Smooth muscle cell (in vitro differentiated cells): Measurements from ENCODE around the gene METAP2. TPM values are rescaled to one million over a fixed set of nuclear protein-coding genes. Genes with fewer than 3 reads are reported as not detected.
"Not testable (repeated sequence)": the region's sequence is repeated elsewhere in the genome, so short reads cannot be mapped to it uniquely, and the experiment has no call there.

ENCODE experiments used
- DNase-seq: peaks from one replicate; lab custom pipeline; 2025; ENCODE audit not compliant: unreplicated experiment; lab: John Stamatoyannopoulos, UW
- H2AFZ ChIP-seq: fragments of 200-600 bp; sonication (generic); 2 replicates; pipeline ENCODE4 v1.6.0; 2016; ENCODE audit warnings: antibody characterized with exemption, low read depth, mild to moderate bottlenecking
- H3F3A ChIP-seq: fragments of 200-600 bp; sonication (generic); 2 replicates; pipeline ENCODE4 v1.6.0; 2017; ENCODE audit warnings: antibody characterized with exemption, low read depth
- H3K27ac ChIP-seq: fragments of 200-600 bp; sonication (generic); 2 replicates; pipeline ENCODE4 v1.5.1; 2016; ENCODE audit warnings: low read depth, mild to moderate bottlenecking
- H3K27me3 ChIP-seq: fragments of 200-600 bp; sonication (generic); 2 replicates; pipeline ENCODE4 v1.6.1; 2016; ENCODE audit warnings: low read depth, mild to moderate bottlenecking
- H3K36me3 ChIP-seq: fragments of 200-600 bp; sonication (generic); 2 replicates; pipeline ENCODE4 v1.5.1; 2016; ENCODE audit warnings: low read depth
- H3K4me1 ChIP-seq: fragments of 200-600 bp; sonication (generic); 2 replicates; pipeline ENCODE4 v1.5.1; 2016; ENCODE audit warnings: low read depth
- H3K4me2 ChIP-seq: fragments of 200-600 bp; sonication (generic); 2 replicates; pipeline ENCODE4 v1.6.0; 2016; ENCODE audit warnings: mild to moderate bottlenecking
- H3K4me3 ChIP-seq: fragments of 200-600 bp; sonication (generic); 2 replicates; pipeline ENCODE4 v1.5.1; 2016; ENCODE audit warnings: mild to moderate bottlenecking
- H3K79me2 ChIP-seq: fragments of 200-600 bp; sonication (generic); 2 replicates; pipeline ENCODE4 v1.6.0; 2016; ENCODE audit warnings: low read depth, mild to moderate bottlenecking
- H3K9ac ChIP-seq: fragments of 200-600 bp; sonication (generic); 2 replicates; pipeline ENCODE4 v1.6.0; 2016; ENCODE audit warnings: low read depth
- H3K9me3 ChIP-seq: fragments of 200-600 bp; sonication (generic); replicated peaks from 2 replicates; pipeline ENCODE4 v1.5.1; 2016; ENCODE audit warnings: low read depth
- H4K20me1 ChIP-seq: fragments of 200-600 bp; sonication (generic); 2 replicates; pipeline ENCODE4 v1.6.0; 2016; ENCODE audit warnings: low read depth
- WGBS: methylation state at CpG from one replicate; pipeline ENCODE4 v1.1.7; 2016; ENCODE audit warnings: low lambda C conversion rate; 5-methylcytosine and 5-hydroxymethylcytosine counted together
- polyA plus RNA-seq: library from polyadenylated mRNA; unstranded; fragments of >200 nt; fragmentation: Nextera tagmentation; extraction: Ambion mirVana; gene quantifications from 2 replicates; pipeline ENCODE4 v1.2.1, GENCODE V29; 2016
- total RNA-seq: library from RNA; depleted of rRNA; stranded (reverse); fragments of >200 nt; gene quantifications from 2 replicates; pipeline ENCODE4 v1.2.3, GENCODE V29; 2014
- TF ChIP-seq, protein P1 (sequence below): fragments of 200-600 bp; sonication (generic); IDR thresholded peaks from 2 replicates; pipeline ENCODE4 v1.5.1; 2017; ENCODE audit warnings: borderline replicate concordance, mild to moderate bottlenecking, antibody characterized with exemption; ENCODE audit not compliant: insufficient read depth, poor library complexity, severe bottlenecking

The METAP2 gene
- total and polyA plus RNA-seq, 2 experiments from 2014 or later = 39.2 to 54.8 TPM

DNA sequence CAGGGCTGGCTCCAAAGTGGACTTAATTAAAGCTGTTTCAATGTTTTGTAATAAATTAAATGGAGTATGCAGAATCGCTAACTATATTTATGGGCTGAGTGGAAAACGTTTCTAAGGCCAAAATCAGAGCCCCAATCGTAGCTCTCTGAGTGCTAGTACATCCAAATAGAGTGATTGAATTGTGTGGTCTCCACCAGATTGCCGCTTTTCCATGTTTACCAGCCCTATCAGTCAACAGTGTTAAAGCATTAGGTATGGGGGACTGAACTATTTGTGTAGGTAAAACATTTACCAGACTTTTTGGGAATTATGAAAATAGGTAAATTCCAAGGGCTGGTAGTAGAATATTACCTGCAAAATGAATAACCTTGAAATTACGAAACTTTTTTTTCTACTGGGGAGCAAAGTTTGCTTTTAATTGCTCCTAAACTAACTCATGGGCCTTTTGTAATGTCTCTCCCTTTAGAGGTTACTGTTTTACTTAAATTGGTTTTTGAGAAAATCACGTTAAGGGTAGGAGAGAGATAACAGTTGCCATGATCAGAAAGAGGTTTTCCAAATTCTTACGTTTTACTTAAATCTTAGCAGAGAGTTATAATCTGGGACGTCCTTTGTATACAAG lies 28.0 kb upstream of the METAP2 start:
- Histone ChIP-seq H4K20me1 (no peaks in the 10 kb centered on the region), H3K4me1 (peaks cover 19% of the 10 kb centered on the region), H3F3A (no peaks in the 10 kb centered on the region), H2AFZ (peak overlapping the region; percentile 90), H3K27me3 (no peaks in the 10 kb centered on the region), H3K9me3 (no peaks in the 10 kb centered on the region), H3K27ac (no peak overlapping the region), H3K36me3 (no peaks in the 10 kb centered on the region), H3K79me2 (no peaks in the 10 kb centered on the region), H3K4me3 (peak overlapping the region; percentile 33), H3K9ac (no peak overlapping the region), H3K4me2 (peak overlapping the region; percentile 82)
- WGBS = 77% methylated on average over 8 of the region's 8 CpGs
- no peak for DNase-seq
- TF ChIP-seq, protein P1, sequence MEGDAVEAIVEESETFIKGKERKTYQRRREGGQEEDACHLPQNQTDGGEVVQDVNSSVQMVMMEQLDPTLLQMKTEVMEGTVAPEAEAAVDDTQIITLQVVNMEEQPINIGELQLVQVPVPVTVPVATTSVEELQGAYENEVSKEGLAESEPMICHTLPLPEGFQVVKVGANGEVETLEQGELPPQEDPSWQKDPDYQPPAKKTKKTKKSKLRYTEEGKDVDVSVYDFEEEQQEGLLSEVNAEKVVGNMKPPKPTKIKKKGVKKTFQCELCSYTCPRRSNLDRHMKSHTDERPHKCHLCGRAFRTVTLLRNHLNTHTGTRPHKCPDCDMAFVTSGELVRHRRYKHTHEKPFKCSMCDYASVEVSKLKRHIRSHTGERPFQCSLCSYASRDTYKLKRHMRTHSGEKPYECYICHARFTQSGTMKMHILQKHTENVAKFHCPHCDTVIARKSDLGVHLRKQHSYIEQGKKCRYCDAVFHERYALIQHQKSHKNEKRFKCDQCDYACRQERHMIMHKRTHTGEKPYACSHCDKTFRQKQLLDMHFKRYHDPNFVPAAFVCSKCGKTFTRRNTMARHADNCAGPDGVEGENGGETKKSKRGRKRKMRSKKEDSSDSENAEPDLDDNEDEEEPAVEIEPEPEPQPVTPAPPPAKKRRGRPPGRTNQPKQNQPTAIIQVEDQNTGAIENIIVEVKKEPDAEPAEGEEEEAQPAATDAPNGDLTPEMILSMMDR = no peak

DNA sequence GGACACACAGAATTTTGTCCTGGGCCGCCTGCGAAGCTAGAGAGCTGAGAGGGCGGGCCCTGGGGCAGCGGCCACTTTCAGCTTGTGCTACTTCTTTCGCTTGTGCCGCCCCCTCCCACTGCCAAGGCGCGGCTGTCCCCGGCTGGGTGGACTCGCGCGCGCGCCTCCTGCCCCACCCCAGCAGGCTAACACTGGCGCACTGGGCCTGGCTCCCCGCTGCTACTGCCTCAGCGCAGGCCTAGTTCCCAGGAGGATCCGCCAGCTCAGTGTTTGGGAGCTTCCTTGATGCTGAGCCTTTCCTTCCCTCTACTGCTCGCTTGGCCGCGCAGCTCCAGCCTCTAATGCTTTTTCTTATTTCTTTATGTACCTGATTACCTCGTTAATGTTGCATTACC lies 27.4 kb upstream of the METAP2 start:
- Histone ChIP-seq H3K9me3 (no peaks in the 10 kb centered on the region), H3K4me2 (peak overlapping the region; percentile 82), H3K79me2 (no peaks in the 10 kb centered on the region), H3K4me1 (peaks cover 19% of the 10 kb centered on the region), H3K4me3 (peak overlapping the region; percentile 33), H3F3A (no peaks in the 10 kb centered on the region), H2AFZ (peak overlapping the region; percentile 90), H3K9ac (no peak overlapping the region), H4K20me1 (no peaks in the 10 kb centered on the region), H3K27ac (no peak overlapping the region), H3K27me3 (no peaks in the 10 kb centered on the region), H3K36me3 (no peaks in the 10 kb centered on the region)
- TF ChIP-seq, protein P1 = no peak
- WGBS = 16% methylated on average over 22 of the region's 22 CpGs
- DNase-seq = peak; percentile 3

DNA sequence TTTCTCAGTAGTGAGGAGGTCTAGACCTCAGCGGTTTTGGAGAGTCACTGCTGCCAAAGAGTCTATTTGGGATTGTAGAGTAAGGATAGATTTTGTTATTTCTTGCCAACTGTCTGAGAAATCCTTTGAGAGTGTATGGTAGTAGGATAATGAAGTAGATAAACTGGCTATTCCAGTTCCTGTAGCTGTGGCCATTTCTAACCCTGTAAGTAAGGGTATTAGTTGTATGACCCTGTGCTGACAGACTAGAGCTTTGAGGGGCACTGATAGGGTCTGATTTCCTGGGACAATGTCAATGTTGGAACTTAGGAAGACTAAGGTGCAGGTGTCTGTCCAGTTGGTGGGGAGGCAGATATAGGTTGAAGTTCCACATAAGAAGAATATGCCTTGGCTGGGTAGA lies 24.3 kb upstream of the METAP2 start:
- not testable (repeated sequence) for H3K27me3 ChIP-seq, H3K4me1 ChIP-seq, H3K9ac ChIP-seq, H3K9me3 ChIP-seq, H4K20me1 ChIP-seq, H3K27ac ChIP-seq, H3F3A ChIP-seq, H2AFZ ChIP-seq, H3K79me2 ChIP-seq, DNase-seq, H3K4me3 ChIP-seq, H3K4me2 ChIP-seq, H3K36me3 ChIP-seq
- WGBS = 92% methylated on average over 1 of the region's 1 CpG

DNA sequence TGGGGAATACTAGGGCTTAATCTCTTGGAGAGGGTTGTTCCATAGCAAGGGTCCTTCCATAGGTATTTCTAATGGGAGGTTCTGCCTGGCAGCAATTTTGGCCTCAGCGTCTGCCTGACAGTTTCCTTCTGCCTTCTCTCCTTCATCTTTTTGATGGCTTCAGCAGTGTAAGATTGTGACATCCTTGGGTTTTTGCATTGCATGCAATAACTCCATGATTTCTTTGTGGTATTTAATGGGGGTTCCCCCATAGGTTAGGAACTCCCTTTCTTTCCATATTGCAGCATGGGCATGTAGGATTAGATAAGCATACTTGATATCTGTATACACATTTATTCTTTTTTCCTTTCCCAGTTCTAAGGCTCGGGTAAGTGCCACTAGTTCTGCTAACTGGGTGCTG lies 21.5 kb upstream of the METAP2 start:
- not testable (repeated sequence) for H3K36me3 ChIP-seq, H3K27ac ChIP-seq, H3K79me2 ChIP-seq, H3K4me1 ChIP-seq, H2AFZ ChIP-seq, H3K9ac ChIP-seq, DNase-seq, H3K27me3 ChIP-seq, H3K4me2 ChIP-seq, H4K20me1 ChIP-seq, H3K9me3 ChIP-seq, H3F3A ChIP-seq, H3K4me3 ChIP-seq
- 96% methylated on average over 2 of the region's 2 CpGs for WGBS

DNA sequence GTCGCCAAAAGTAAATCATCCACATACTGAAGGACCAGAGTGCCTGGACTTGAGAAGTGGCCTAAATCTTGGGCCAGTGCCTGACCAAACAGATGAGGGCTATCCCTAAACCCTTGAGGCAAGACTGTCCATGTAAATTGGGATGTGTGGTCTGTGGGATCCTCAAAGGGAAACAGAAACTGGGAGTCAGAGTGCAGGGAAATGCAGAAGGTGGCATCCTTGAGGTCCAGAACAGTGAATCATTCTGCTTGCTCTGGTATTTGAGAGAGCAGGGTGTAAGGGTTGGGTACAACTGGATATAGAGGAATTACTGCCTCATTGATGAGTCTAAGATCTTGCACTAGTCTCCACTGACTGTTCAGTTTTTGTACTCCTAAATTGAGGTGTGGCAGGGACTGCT lies 20.1 kb upstream of the METAP2 start:
- not testable (repeated sequence) for H3K9me3 ChIP-seq, H3K27me3 ChIP-seq, H3K36me3 ChIP-seq, DNase-seq, H3K27ac ChIP-seq, H3K4me1 ChIP-seq, H3K79me2 ChIP-seq, H2AFZ ChIP-seq, H3K9ac ChIP-seq, H3K4me2 ChIP-seq, H4K20me1 ChIP-seq, H3K4me3 ChIP-seq, H3F3A ChIP-seq
- WGBS = 90% methylated on average over 1 of the region's 1 CpG

DNA sequence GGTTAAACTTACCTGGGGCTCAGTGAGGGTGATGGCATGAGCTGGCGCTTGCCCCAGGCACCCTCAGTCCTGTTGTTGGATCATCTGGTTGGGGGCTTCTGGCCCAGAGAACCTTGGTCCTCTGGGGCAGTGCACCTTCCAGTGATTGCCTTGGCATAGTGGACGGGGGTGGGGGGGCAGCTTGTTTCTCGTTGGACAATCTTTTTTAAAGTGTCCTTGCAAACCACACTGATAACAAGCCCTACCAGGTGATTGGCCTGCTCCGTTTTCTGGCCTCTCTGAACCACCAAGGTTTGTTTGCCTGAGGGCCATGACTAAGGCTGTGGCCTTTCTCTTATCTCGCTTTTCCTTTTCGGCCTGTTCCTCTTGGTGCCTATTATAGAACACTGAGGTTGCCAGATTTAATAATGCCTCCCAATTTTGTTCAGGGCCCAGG lies 19.2 kb upstream of the METAP2 start:
- H3K36me3 ChIP-seq, DNase-seq: not testable (repeated sequence)
- WGBS = 63% methylated on average over 6 of the region's 6 CpGs

DNA sequence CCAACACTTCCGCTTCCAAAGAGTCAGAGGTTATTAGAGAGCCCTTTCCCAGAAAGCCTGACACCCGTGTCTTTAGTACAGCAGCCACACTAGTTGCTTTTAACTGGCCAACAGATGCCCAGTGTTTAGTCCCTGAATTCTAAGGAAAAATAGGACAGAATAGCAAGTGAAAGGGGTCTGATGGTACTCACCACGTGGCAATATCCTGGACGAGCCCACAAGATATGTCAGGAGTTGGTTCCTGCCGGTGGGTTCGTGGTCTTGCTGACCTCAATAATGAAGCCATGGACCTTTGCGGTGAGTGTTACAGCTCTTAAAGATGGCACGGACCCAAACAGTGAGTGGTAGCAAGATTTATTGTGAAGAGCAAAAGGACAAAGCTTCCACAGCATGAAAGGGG lies 16.3 kb upstream of the METAP2 start:
- H3F3A ChIP-seq = not testable (repeated sequence)
- 84% methylated on average over 8 of the region's 8 CpGs for WGBS

More for the DNA sequence above, 19.2 kb upstream of the METAP2 start:
- not testable (repeated sequence) for H3K9me3 ChIP-seq, H2AFZ ChIP-seq, H4K20me1 ChIP-seq, H3K27me3 ChIP-seq, H3K4me2 ChIP-seq, H3K79me2 ChIP-seq, H3K27ac ChIP-seq, H3K4me1 ChIP-seq, H3F3A ChIP-seq, H3K4me3 ChIP-seq, H3K9ac ChIP-seq

More for the DNA sequence above, 16.3 kb upstream of the METAP2 start:
- not testable (repeated sequence) for DNase-seq, H3K36me3 ChIP-seq, H3K4me2 ChIP-seq, H3K9ac ChIP-seq, H2AFZ ChIP-seq, H3K79me2 ChIP-seq, H3K9me3 ChIP-seq, H3K27ac ChIP-seq, H3K4me1 ChIP-seq, H3K27me3 ChIP-seq, H4K20me1 ChIP-seq, H3K4me3 ChIP-seq
